Measurements from ENCODE around the gene CDH4. TPM values are rescaled to one million over a fixed set of nuclear protein-coding genes. Genes with fewer than 3 reads are reported as not detected.

Gene CDH4
- total RNA-seq, 1 donor from 2014 or later: 3.2 TPM

DNA sequence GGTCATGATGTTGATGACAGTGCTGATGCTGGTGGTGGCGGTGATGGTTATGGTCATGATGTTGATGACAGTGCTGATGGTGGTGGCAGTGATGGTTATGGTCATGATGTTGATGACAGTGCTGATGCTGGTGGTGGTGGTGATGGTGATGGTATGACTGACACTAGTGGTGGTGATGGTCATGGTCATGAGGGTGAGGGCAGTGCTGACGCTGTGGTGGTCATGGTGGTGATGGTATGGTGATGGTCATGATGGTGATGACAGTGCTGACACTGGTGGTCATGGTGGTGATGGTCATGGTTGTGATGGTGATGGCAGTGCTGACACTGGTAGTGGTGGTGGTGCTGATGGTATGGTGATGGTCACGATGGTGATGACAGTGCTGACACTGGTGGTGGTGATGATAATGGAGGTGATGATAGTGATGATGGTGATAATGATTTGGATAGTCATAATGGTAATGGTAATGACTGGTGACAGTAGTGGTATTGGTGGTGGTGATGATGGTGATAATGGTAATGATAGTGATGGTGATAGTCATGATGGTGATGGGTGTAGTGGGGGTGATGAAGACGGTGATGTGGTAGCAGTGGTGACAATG, 206.2 kb downstream of the CDH4 start:
- peaks cover 8% of the 10 kb centered on the region for H3K9me3 Mint-ChIP-seq (ENCODE audit: unreplicated experiment)
- no peaks in the 10 kb centered on the region for H3K36me3 ChIP-seq (ENCODE audit: insufficient read depth, low read length)
- no peak overlapping the region for H3K4me2 ChIP-seq (ENCODE audit: low read length)
- no peak overlapping the region for H3K27ac ChIP-seq (ENCODE audit: low read depth, low read length)
- no peak overlapping the region for H2AFZ ChIP-seq (ENCODE audit: low read depth, low read length)
- H3K36me3 Mint-ChIP-seq (ENCODE audit: low read depth, unreplicated experiment): no peaks in the 10 kb centered on the region
- H3K79me2 ChIP-seq (ENCODE audit: insufficient read depth, low read length): peaks cover 10% of the 10 kb centered on the region
- no peak overlapping the region for H3K4me3 Mint-ChIP-seq (ENCODE audit: unreplicated experiment)
- no peak overlapping the region for H3K4me3 ChIP-seq (ENCODE audit: insufficient read depth, low read depth, low read length)
- no peaks in the 10 kb centered on the region for H3K4me1 ChIP-seq (ENCODE audit: insufficient read depth, low read length)
- FAIRE-seq: no peak
- DNase-seq (ENCODE audit: low read depth): no peak
- H3K9me3 ChIP-seq (ENCODE audit: insufficient read depth, low read depth, low read length): peaks cover 4% of the 10 kb centered on the region
- no peak overlapping the region for H3K27ac Mint-ChIP-seq (ENCODE audit: unreplicated experiment)
- H3K4me1 Mint-ChIP-seq (ENCODE audit: low read depth, unreplicated experiment): no peaks in the 10 kb centered on the region
- H3K9ac ChIP-seq (ENCODE audit: low read length): no peak overlapping the region
- H3K27me3 ChIP-seq (ENCODE audit: insufficient read depth, low read length): no peaks in the 10 kb centered on the region
- H3K27me3 Mint-ChIP-seq (ENCODE audit: low read depth, unreplicated experiment): peaks cover 12% of the 10 kb centered on the region
- H4K20me1 ChIP-seq (ENCODE audit: insufficient read depth, low read length): peaks cover 10% of the 10 kb centered on the region
- TF ChIP-seq, protein P1, sequence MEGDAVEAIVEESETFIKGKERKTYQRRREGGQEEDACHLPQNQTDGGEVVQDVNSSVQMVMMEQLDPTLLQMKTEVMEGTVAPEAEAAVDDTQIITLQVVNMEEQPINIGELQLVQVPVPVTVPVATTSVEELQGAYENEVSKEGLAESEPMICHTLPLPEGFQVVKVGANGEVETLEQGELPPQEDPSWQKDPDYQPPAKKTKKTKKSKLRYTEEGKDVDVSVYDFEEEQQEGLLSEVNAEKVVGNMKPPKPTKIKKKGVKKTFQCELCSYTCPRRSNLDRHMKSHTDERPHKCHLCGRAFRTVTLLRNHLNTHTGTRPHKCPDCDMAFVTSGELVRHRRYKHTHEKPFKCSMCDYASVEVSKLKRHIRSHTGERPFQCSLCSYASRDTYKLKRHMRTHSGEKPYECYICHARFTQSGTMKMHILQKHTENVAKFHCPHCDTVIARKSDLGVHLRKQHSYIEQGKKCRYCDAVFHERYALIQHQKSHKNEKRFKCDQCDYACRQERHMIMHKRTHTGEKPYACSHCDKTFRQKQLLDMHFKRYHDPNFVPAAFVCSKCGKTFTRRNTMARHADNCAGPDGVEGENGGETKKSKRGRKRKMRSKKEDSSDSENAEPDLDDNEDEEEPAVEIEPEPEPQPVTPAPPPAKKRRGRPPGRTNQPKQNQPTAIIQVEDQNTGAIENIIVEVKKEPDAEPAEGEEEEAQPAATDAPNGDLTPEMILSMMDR (IDR thresholded peaks at IDR 0.05; ENCODE audit: insufficient read depth, low read depth, low read length): no peak
- TF ChIP-seq EZH2 (IDR thresholded peaks at IDR 0.05; ENCODE audit: insufficient read depth, low read length): no peak

DNA sequence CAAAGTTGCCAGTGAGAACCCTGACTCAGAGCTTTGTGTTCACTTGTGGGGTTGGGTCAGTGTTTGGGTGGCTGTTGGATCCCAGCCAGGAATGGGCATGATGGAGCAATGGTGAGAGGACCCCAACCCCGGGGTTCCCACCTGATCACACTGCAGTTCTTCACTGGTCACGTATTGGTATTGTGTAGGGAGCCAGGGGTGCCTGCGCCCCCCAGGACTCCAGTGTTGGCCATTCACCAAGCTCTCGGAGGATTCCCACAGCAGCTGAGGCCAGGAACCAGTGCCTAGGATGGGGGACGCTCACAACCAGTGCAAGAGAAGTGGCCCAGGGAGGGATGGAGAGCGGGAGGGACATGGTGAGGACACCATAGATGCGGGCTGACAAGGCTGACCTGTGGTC, 207.2 kb downstream of the CDH4 start:
- peaks cover 10% of the 10 kb centered on the region for H3K79me2 ChIP-seq (ENCODE audit: insufficient read depth, low read length)
- TF ChIP-seq EZH2 (IDR thresholded peaks at IDR 0.05; ENCODE audit: insufficient read depth, low read length): no peak
- TF ChIP-seq, protein P1 (IDR thresholded peaks at IDR 0.05; ENCODE audit: insufficient read depth, low read depth, low read length): no peak
- H3K4me1 ChIP-seq (ENCODE audit: insufficient read depth, low read length): no peaks in the 10 kb centered on the region
- H3K27me3 ChIP-seq (ENCODE audit: insufficient read depth, low read length): no peaks in the 10 kb centered on the region
- Mint-ChIP-seq H3K36me3 (ENCODE audit: low read depth, unreplicated experiment) (no peaks in the 10 kb centered on the region), H3K27me3 (ENCODE audit: low read depth, unreplicated experiment) (peaks cover 14% of the 10 kb centered on the region), H3K27ac (ENCODE audit: unreplicated experiment) (no peak overlapping the region), H3K4me3 (ENCODE audit: unreplicated experiment) (no peak overlapping the region), H3K9me3 (ENCODE audit: unreplicated experiment) (peaks cover 13% of the 10 kb centered on the region), H3K4me1 (ENCODE audit: low read depth, unreplicated experiment) (peaks cover 2% of the 10 kb centered on the region)
- H4K20me1 ChIP-seq (ENCODE audit: insufficient read depth, low read length): peaks cover 20% of the 10 kb centered on the region
- no peaks in the 10 kb centered on the region for H3K36me3 ChIP-seq (ENCODE audit: insufficient read depth, low read length)
- H3K4me3 ChIP-seq (ENCODE audit: insufficient read depth, low read depth, low read length): no peak overlapping the region
- no peak overlapping the region for H3K27ac ChIP-seq (ENCODE audit: low read depth, low read length)
- no peak for FAIRE-seq
- peaks cover 8% of the 10 kb centered on the region for H3K9me3 ChIP-seq (ENCODE audit: insufficient read depth, low read depth, low read length)
- H3K4me2 ChIP-seq (ENCODE audit: low read length): no peak overlapping the region
- DNase-seq (ENCODE audit: low read depth): no peak
- H2AFZ ChIP-seq (ENCODE audit: low read depth, low read length): no peak overlapping the region
- no peak overlapping the region for H3K9ac ChIP-seq (ENCODE audit: low read length)

DNA sequence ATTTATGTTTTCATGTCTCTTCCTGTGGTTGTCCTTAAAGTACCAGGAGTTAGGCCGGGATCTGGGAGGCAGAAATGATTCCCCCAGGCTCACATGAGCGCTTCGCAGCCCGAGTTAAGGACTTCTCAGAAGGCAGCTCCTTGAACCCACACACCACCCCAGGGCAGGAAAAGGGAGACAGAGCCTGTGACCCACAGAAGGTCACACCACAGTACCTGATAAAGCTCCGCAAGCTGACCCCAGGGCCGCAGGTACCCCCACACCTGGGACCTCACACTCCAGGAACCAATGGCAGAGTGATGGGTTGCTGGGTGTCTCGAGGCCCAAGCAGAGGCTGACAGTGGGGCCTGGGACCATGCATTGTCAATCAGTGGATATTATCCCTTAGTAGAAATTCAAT, 207.6 kb downstream of the CDH4 start:
- no peak for DNase-seq (ENCODE audit: low read depth)
- Mint-ChIP-seq H3K36me3 (ENCODE audit: low read depth, unreplicated experiment) (no peaks in the 10 kb centered on the region), H3K4me3 (ENCODE audit: unreplicated experiment) (no peak overlapping the region), H3K27ac (ENCODE audit: unreplicated experiment) (no peak overlapping the region), H3K27me3 (ENCODE audit: low read depth, unreplicated experiment) (peaks cover 14% of the 10 kb centered on the region), H3K4me1 (ENCODE audit: low read depth, unreplicated experiment) (peaks cover 2% of the 10 kb centered on the region), H3K9me3 (ENCODE audit: unreplicated experiment) (peaks cover 13% of the 10 kb centered on the region)
- Histone ChIP-seq H3K36me3 (ENCODE audit: insufficient read depth, low read length) (no peaks in the 10 kb centered on the region), H3K79me2 (ENCODE audit: insufficient read depth, low read length) (peaks cover 10% of the 10 kb centered on the region), H3K27me3 (ENCODE audit: insufficient read depth, low read length) (no peaks in the 10 kb centered on the region), H3K27ac (ENCODE audit: low read depth, low read length) (no peak overlapping the region), H4K20me1 (ENCODE audit: insufficient read depth, low read length) (peaks cover 22% of the 10 kb centered on the region), H3K4me3 (ENCODE audit: insufficient read depth, low read depth, low read length) (no peak overlapping the region), H3K4me2 (ENCODE audit: low read length) (no peak overlapping the region), H3K4me1 (ENCODE audit: insufficient read depth, low read length) (no peaks in the 10 kb centered on the region), H2AFZ (ENCODE audit: low read depth, low read length) (no peak overlapping the region), H3K9ac (ENCODE audit: low read length) (no peak overlapping the region), H3K9me3 (ENCODE audit: insufficient read depth, low read depth, low read length) (peaks cover 8% of the 10 kb centered on the region)
- no peak for FAIRE-seq
- TF ChIP-seq EZH2 (IDR thresholded peaks at IDR 0.05; ENCODE audit: insufficient read depth, low read length): no peak
- TF ChIP-seq, protein P1 (IDR thresholded peaks at IDR 0.05; ENCODE audit: insufficient read depth, low read depth, low read length): no peak

All from astrocyte (in vitro differentiated cells and primary cell).